ENCODE results near the gene TMPRSS9. TPM values are rescaled to one million over a fixed set of nuclear protein-coding genes. Genes with fewer than 3 reads are reported as not detected.
A peak's percentile ranks its signal among the peaks of the same experiment; 100 is the strongest.
"Not testable (repeated sequence)": the region's sequence is repeated elsewhere in the genome, so short reads cannot be mapped to it uniquely, and the experiment has no call there.

Gene TMPRSS9
- polyA plus RNA-seq, 5 donors: 0.24 to 0.91 (median 0.52) TPM

GRCh38 chr19:2455851-2456570 lies 95.9 kb downstream of the TMPRSS9 start:
- DNase-seq: no peak

GRCh38 chr19:2457394-2458037 lies 97.5 kb downstream of the TMPRSS9 start:
- DNase-seq: no peak

GRCh38 chr19:2458054-2458453 lies 98.0 kb downstream of the TMPRSS9 start:
- DNase-seq: no peak

GRCh38 chr19:2458776-2459175 lies 98.7 kb downstream of the TMPRSS9 start:
- not testable (repeated sequence) for DNase-seq

GRCh38 chr19:2460245-2460644 lies 100.2 kb downstream of the TMPRSS9 start:
- no peak for DNase-seq

- DNase-seq: peak in 1 of 2 donors; percentile 35
These were observed 101.9 kb downstream of the TMPRSS9 start for GRCh38 chr19:2461751-2462634.

- peak; percentile 91 to 92 for DNase-seq
These were observed 102.8 kb downstream of the TMPRSS9 start for GRCh38 chr19:2462635-2463421.

- DNase-seq: not testable (repeated sequence)
These were observed 103.6 kb downstream of the TMPRSS9 start for GRCh38 chr19:2463694-2464093.

GRCh38 chr19:2464389-2464788 lies 104.3 kb downstream of the TMPRSS9 start:
- no peak for DNase-seq

GRCh38 chr19:2468596-2468995 lies 108.5 kb downstream of the TMPRSS9 start:
- no peak for DNase-seq

- DNase-seq: no peak
These were observed 109.2 kb downstream of the TMPRSS9 start for GRCh38 chr19:2469102-2469914.

- DNase-seq: not testable (repeated sequence)
These were observed 109.8 kb downstream of the TMPRSS9 start for GRCh38 chr19:2469915-2470200.

- DNase-seq: peak; percentile 81 to 82
These were observed 114.4 kb downstream of the TMPRSS9 start for GRCh38 chr19:2474232-2475017.

GRCh38 chr19:2475018-2475701 lies 115.1 kb downstream of the TMPRSS9 start:
- no peak for DNase-seq

Other genes with a start within 250 kb of the TMPRSS9 start
- gene AP3D1, start 208.7 kb upstream of the TMPRSS9 start, polyA plus RNA-seq (ENCODE audit: insufficient read depth in 1 of 5, insufficient read length in 5 of 5, low replicate concordance in 1 of 5): 10 to 100 TPM; 56.7 to 90.8 (median 67.7) TPM
- gene DOT1L, start 196.3 kb upstream of the TMPRSS9 start, polyA plus RNA-seq (ENCODE audit: insufficient read depth in 1 of 5, insufficient read length in 5 of 5, low replicate concordance in 1 of 5): 10 to 100 TPM; 17.0 to 22.3 (median 19.2) TPM
- gene PLEKHJ1, start 123.9 kb upstream of the TMPRSS9 start, polyA plus RNA-seq (ENCODE audit: insufficient read depth in 1 of 5, insufficient read length in 5 of 5, low replicate concordance in 1 of 5): 10 to 100 TPM; 39.5 to 76.7 (median 50.7) TPM
- 10 to 100 TPM; 49.2 to 98.0 (median 68.6) TPM for gene SF3A2, start 123.4 kb upstream of the TMPRSS9 start, polyA plus RNA-seq (ENCODE audit: insufficient read depth in 1 of 5, insufficient read length in 5 of 5, low replicate concordance in 1 of 5)
- gene AMH, start 110.9 kb upstream of the TMPRSS9 start, polyA plus RNA-seq (ENCODE audit: insufficient read depth in 1 of 5, insufficient read length in 5 of 5, low replicate concordance in 1 of 5): 1 to 10 TPM; 1.1 to 5.2 (median 2.9) TPM
- 1 to 10 TPM in 1 of 5 donors, under 1 TPM in 3, not detected in 1; 0.29 to 6.3 (median 0.53) TPM for gene JSRP1, start 103.8 kb upstream of the TMPRSS9 start, polyA plus RNA-seq (ENCODE audit: insufficient read depth in 1 of 5, insufficient read length in 5 of 5, low replicate concordance in 1 of 5)
- gene PEAK3, start 78.1 kb upstream of the TMPRSS9 start, polyA plus RNA-seq (ENCODE audit: insufficient read depth in 1 of 5, insufficient read length in 5 of 5, low replicate concordance in 1 of 5): under 1 TPM in 4 of 5 donors, not detected in 1; 0.11 to 0.22 (median 0.18) TPM
- under 1 TPM in 3 of 5 donors, not detected in 2; 0.08 to 0.16 (median 0.08) TPM for gene LINGO3, start 52.1 kb upstream of the TMPRSS9 start, polyA plus RNA-seq (ENCODE audit: insufficient read depth in 1 of 5, insufficient read length in 5 of 5, low replicate concordance in 1 of 5)
- gene LSM7, start 31.7 kb upstream of the TMPRSS9 start, polyA plus RNA-seq (ENCODE audit: insufficient read depth in 1 of 5, insufficient read length in 5 of 5, low replicate concordance in 1 of 5): 100 to 1,000 TPM in 2 of 5 donors, 10 to 100 TPM in 3; 89.7 to 151 (median 99.2) TPM
- 100 to 1,000 TPM in 1 of 5 donors, 10 to 100 TPM in 4; 45.4 to 107 (median 76.0) TPM for gene SPPL2B, start 31.6 kb upstream of the TMPRSS9 start, polyA plus RNA-seq (ENCODE audit: insufficient read depth in 1 of 5, insufficient read length in 5 of 5, low replicate concordance in 1 of 5)
- gene TIMM13, start 67.3 kb downstream of the TMPRSS9 start, polyA plus RNA-seq (ENCODE audit: insufficient read depth in 1 of 5, insufficient read length in 5 of 5, low replicate concordance in 1 of 5): 100 to 1,000 TPM in 1 of 5 donors, 10 to 100 TPM in 4; 48.1 to 108 (median 65.5) TPM
- 10 to 100 TPM; 58.1 to 83.0 (median 63.9) TPM for gene LMNB2, start 96.7 kb downstream of the TMPRSS9 start, polyA plus RNA-seq (ENCODE audit: insufficient read depth in 1 of 5, insufficient read length in 5 of 5, low replicate concordance in 1 of 5)
- gene GADD45B, start 115.9 kb downstream of the TMPRSS9 start, polyA plus RNA-seq (ENCODE audit: insufficient read depth in 1 of 5, insufficient read length in 5 of 5, low replicate concordance in 1 of 5): 10 to 100 TPM in 3 of 5 donors, 1 to 10 TPM in 2; 8.1 to 17.1 (median 12.9) TPM